ENCODE data around the gene DOK7. TPM values are rescaled to one million over a fixed set of nuclear protein-coding genes. Genes with fewer than 3 reads are reported as not detected.

Gene DOK7
- total and polyA plus RNA-seq, 7 experiments from 2014 or later: not detected

GRCh38 chr4:3434881-3435685 is 28.0 kb upstream of the DOK7 start:
- no peak overlapping the region for H3K4me3 Mint-ChIP-seq

GRCh38 chr4:3435686-3435956 is 27.5 kb upstream of the DOK7 start:
- Mint-ChIP-seq H3K36me3 (no peaks in the 10 kb centered on the region), H3K27ac (no peak overlapping the region), H3K4me1 (no peaks in the 10 kb centered on the region), H3K9me3 (no peaks in the 10 kb centered on the region), H3K4me3 (no peak overlapping the region), H3K27me3 (no peaks in the 10 kb centered on the region)
- intact Hi-C loops (cut with micrococcal nuclease): no loop called here
- no peaks in the 10 kb centered on the region for H3K4me1 ChIP-seq (ENCODE audit: control insufficient read depth in 2 of 2, insufficient read depth in 2 of 2, low read length in 2 of 2)
- POLR2A ChIA-PET: no interaction called here
- H3K27ac ChIP-seq (ENCODE audit: low read depth, low read length): no peak overlapping the region
- DNase-seq (no peak), ATAC-seq (no peak)
- peaks cover 0 to 3% (median 0%) of the 10 kb centered on the region in 3 experiments for H3K36me3 ChIP-seq (ENCODE audit: control insufficient read depth in 2 of 3, insufficient read depth in 3 of 3, low read length in 3 of 3)
- no peaks in the 10 kb centered on the region for H3K9me3 ChIP-seq (ENCODE audit: control insufficient read depth in 2 of 3, low read length in 3 of 3)
- CTCF ChIA-PET: no interaction called here
- no peak overlapping the region for H3K4me3 ChIP-seq (ENCODE audit: low read length)
- no peaks in the 10 kb centered on the region for H3K27me3 ChIP-seq (ENCODE audit: control insufficient read depth in 2 of 2, insufficient read depth in 2 of 2, low read length in 2 of 2)

More at GRCh38 chr4:3434881-3435685, 28.0 kb upstream of the DOK7 start:
- ChIA-PET CTCF (no interaction called here), POLR2A (no interaction called here)
- Histone ChIP-seq H3K27me3 (ENCODE audit: control insufficient read depth in 2 of 2, insufficient read depth in 2 of 2, low read length in 2 of 2) (no peaks in the 10 kb centered on the region), H3K4me3 (ENCODE audit: low read length) (no peak overlapping the region), H3K9me3 (ENCODE audit: control insufficient read depth in 2 of 3, low read length in 3 of 3) (no peaks in the 10 kb centered on the region), H3K4me1 (ENCODE audit: control insufficient read depth in 2 of 2, insufficient read depth in 2 of 2, low read length in 2 of 2) (no peaks in the 10 kb centered on the region), H3K27ac (ENCODE audit: low read depth, low read length) (no peak overlapping the region), H3K36me3 (ENCODE audit: control insufficient read depth in 2 of 3, insufficient read depth in 3 of 3, low read length in 3 of 3) (peaks cover 0 to 8% (median 0%) of the 10 kb centered on the region in 3 experiments)
- DNase-seq: no peak
- Mint-ChIP-seq H3K4me1 (no peaks in the 10 kb centered on the region), H3K27me3 (no peaks in the 10 kb centered on the region), H3K36me3 (no peaks in the 10 kb centered on the region), H3K9me3 (no peaks in the 10 kb centered on the region), H3K27ac (no peak overlapping the region)
- intact Hi-C loops (cut with micrococcal nuclease): no loop called here
- no peak for ATAC-seq

GRCh38 chr4:3436048-3436797 is 26.9 kb upstream of the DOK7 start:
- intact Hi-C loops (cut with micrococcal nuclease): no loop called here
- Mint-ChIP-seq H3K4me1 (no peaks in the 10 kb centered on the region), H3K36me3 (no peaks in the 10 kb centered on the region), H3K4me3 (no peak overlapping the region), H3K9me3 (no peaks in the 10 kb centered on the region), H3K27ac (no peak overlapping the region), H3K27me3 (no peaks in the 10 kb centered on the region)
- ATAC-seq (no peak), DNase-seq (no peak)
- no peaks in the 10 kb centered on the region for H3K4me1 ChIP-seq (ENCODE audit: control insufficient read depth in 2 of 2, insufficient read depth in 2 of 2, low read length in 2 of 2)
- H3K36me3 ChIP-seq (ENCODE audit: control insufficient read depth in 2 of 3, insufficient read depth in 3 of 3, low read length in 3 of 3): no peaks in the 10 kb centered on the region
- H3K27ac ChIP-seq (ENCODE audit: low read depth, low read length): no peak overlapping the region
- CTCF ChIA-PET: no interaction called here
- POLR2A ChIA-PET: interaction anchor here (0.6 kb wide), 1 partner anchor 41 kb away, joined by 3 read pairs; no protein-coding TSS in a partner anchor
- no peaks in the 10 kb centered on the region for H3K9me3 ChIP-seq (ENCODE audit: control insufficient read depth in 2 of 3, low read length in 3 of 3)
- H3K27me3 ChIP-seq (ENCODE audit: control insufficient read depth in 2 of 2, insufficient read depth in 2 of 2, low read length in 2 of 2): no peaks in the 10 kb centered on the region
- H3K4me3 ChIP-seq (ENCODE audit: low read length): no peak overlapping the region

- Mint-ChIP-seq H3K4me1 (no peaks in the 10 kb centered on the region), H3K27ac (no peak overlapping the region), H3K4me3 (no peak overlapping the region), H3K9me3 (no peaks in the 10 kb centered on the region), H3K27me3 (no peaks in the 10 kb centered on the region), H3K36me3 (no peaks in the 10 kb centered on the region)
- ATAC-seq (peak; percentile 39), DNase-seq (no peak)
- H3K36me3 ChIP-seq (ENCODE audit: control insufficient read depth in 2 of 3, insufficient read depth in 3 of 3, low read length in 3 of 3): no peaks in the 10 kb centered on the region
- no peak overlapping the region for H3K4me3 ChIP-seq (ENCODE audit: low read length)
- CTCF ChIA-PET: no interaction called here
- intact Hi-C loops (cut with micrococcal nuclease): no loop called here
- POLR2A ChIA-PET: no interaction called here
- no peaks in the 10 kb centered on the region for H3K27me3 ChIP-seq (ENCODE audit: control insufficient read depth in 2 of 2, insufficient read depth in 2 of 2, low read length in 2 of 2)
- no peak overlapping the region for H3K27ac ChIP-seq (ENCODE audit: low read depth, low read length)
- H3K4me1 ChIP-seq (ENCODE audit: control insufficient read depth in 2 of 2, insufficient read depth in 2 of 2, low read length in 2 of 2): no peaks in the 10 kb centered on the region
- no peaks in the 10 kb centered on the region for H3K9me3 ChIP-seq (ENCODE audit: control insufficient read depth in 2 of 3, low read length in 3 of 3)
Observed at GRCh38 chr4:3436798-3437581, 26.1 kb upstream of the DOK7 start.

GRCh38 chr4:3437582-3437936 is 25.5 kb upstream of the DOK7 start:
- Mint-ChIP-seq H3K27ac (no peak overlapping the region), H3K36me3 (no peaks in the 10 kb centered on the region), H3K4me1 (no peaks in the 10 kb centered on the region), H3K9me3 (no peaks in the 10 kb centered on the region), H3K27me3 (no peaks in the 10 kb centered on the region), H3K4me3 (no peak overlapping the region)
- no peaks in the 10 kb centered on the region for H3K4me1 ChIP-seq (ENCODE audit: control insufficient read depth in 2 of 2, insufficient read depth in 2 of 2, low read length in 2 of 2)
- no peaks in the 10 kb centered on the region for H3K9me3 ChIP-seq (ENCODE audit: control insufficient read depth in 2 of 3, low read length in 3 of 3)
- H3K4me3 ChIP-seq (ENCODE audit: low read length): no peak overlapping the region
- ATAC-seq (no peak), DNase-seq (no peak)
- intact Hi-C loops (cut with micrococcal nuclease): no loop called here
- POLR2A ChIA-PET: no interaction called here
- CTCF ChIA-PET: no interaction called here
- H3K27me3 ChIP-seq (ENCODE audit: control insufficient read depth in 2 of 2, insufficient read depth in 2 of 2, low read length in 2 of 2): no peaks in the 10 kb centered on the region
- H3K27ac ChIP-seq (ENCODE audit: low read depth, low read length): no peak overlapping the region
- no peaks in the 10 kb centered on the region for H3K36me3 ChIP-seq (ENCODE audit: control insufficient read depth in 2 of 3, insufficient read depth in 3 of 3, low read length in 3 of 3)

GRCh38 chr4:3437998-3438846 is 24.9 kb upstream of the DOK7 start:
- no peak overlapping the region for H3K27ac ChIP-seq (ENCODE audit: low read depth, low read length)
- intact Hi-C loops (cut with micrococcal nuclease): no loop called here
- H3K36me3 ChIP-seq (ENCODE audit: control insufficient read depth in 2 of 3, insufficient read depth in 3 of 3, low read length in 3 of 3): no peaks in the 10 kb centered on the region
- Mint-ChIP-seq H3K4me1 (no peaks in the 10 kb centered on the region), H3K4me3 (no peak overlapping the region), H3K9me3 (no peaks in the 10 kb centered on the region), H3K27ac (no peak overlapping the region), H3K27me3 (no peaks in the 10 kb centered on the region), H3K36me3 (no peaks in the 10 kb centered on the region)
- ATAC-seq (no peak), DNase-seq (no peak)
- no peak overlapping the region for H3K4me3 ChIP-seq (ENCODE audit: low read length)
- ChIA-PET POLR2A (no interaction called here), CTCF (no interaction called here)
- H3K9me3 ChIP-seq (ENCODE audit: control insufficient read depth in 2 of 3, low read length in 3 of 3): no peaks in the 10 kb centered on the region
- H3K4me1 ChIP-seq (ENCODE audit: control insufficient read depth in 2 of 2, insufficient read depth in 2 of 2, low read length in 2 of 2): peaks cover 0 to 2% of the 10 kb centered on the region in 2 donors
- H3K27me3 ChIP-seq (ENCODE audit: control insufficient read depth in 2 of 2, insufficient read depth in 2 of 2, low read length in 2 of 2): no peaks in the 10 kb centered on the region
